Stimulated activated CD8-positive, alpha-beta memory T cell treated with anti-CD3 and anti-CD28 coated beads, Interleukin-4, amount 100 ng/mL, for 1 hour (primary cell): ENCODE data around the gene COLGALT1.
"Not testable (repeated sequence)": the region's sequence is repeated elsewhere in the genome, so short reads cannot be mapped to it uniquely, and the experiment has no call there.

Experiments used
- DNase-seq, 2 donors: peaks; one replicate each; pipeline ENCODE4 v3.0.0-alpha.2; 2020; ENCODE audit warnings: low read depth in 2 of 2, low spot score in 1 of 2

COLGALT1 gene

DNA sequence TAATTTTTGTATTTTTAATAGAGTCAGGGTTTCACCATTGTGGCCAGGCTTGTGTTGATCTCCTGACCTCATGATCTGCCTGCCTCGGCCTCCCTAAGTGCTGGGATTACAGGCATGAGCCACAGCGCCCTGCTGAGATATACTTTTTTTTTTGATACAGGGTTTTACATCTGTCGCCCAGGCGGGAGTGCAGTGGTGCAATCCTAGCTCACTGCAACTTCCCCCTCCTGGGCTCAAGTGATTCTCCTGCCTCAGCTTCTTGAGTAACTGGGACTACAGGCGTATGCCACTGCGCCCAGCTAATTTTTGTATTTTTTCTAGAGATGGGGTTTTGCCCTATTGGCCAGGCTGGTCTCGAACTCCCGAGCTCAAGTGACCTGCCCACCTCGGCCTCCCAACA is 2.0 kb downstream of the COLGALT1 start:
- DNase-seq: no peak

DNA sequence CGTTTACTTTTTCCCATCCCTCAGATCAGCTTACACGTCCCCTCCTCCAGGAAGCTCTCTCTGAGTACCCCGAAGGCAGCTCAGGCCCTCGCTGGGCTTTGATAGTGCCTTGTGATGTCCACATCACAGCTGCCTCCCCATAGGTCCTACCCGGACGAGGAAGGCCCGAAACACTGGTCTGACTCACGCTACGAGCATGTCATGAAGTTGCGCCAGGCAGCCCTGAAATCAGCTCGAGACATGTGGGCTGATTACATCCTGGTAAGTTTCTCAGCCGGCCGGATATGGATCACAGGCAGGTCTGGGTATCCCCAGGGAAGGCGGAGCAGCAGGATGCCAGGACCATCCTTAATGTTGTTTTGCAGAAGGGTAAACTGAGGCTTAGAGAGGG is 4.8 kb downstream of the COLGALT1 start:
- no peak for DNase-seq

DNA sequence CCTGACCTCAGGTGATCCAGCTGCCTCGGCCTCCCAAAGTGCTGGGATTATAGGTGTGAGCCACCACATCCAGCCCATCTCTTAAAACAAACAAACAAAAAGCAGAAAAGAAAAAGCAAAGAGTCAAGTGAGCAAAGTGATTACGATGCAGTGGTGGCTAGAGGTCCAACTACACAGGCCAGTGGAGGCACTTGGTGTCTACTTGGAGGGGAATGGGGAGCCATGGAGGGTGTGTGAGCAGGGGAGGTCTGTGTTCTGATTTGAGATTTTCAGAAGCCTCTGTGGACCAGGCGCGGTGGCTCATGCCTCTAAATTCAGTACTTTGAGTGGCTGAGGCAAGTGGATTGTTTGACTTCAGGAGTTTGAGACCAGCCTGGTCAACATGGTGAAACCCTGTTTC is 6.6 kb downstream of the COLGALT1 start:
- DNase-seq: no peak

DNA sequence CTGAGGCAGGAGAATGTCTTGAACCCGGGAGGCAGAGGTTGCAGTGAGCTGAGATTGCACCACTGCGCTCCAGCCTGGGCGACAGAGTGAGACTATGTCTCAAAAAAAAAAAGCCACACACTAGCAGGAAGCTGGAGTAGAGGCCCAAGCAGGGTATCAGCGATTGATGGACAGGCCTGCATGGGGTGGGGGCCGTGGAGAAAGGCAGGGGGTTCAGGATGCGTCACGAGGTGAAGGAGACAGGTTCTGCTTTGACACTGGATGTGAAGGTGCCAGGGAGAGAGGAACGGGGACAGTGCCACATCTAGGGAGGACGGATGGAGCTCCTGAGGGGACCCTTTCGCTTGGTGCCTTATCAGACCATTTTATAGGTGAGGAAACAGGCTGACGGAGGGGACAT is 7.1 kb downstream of the COLGALT1 start:
- no peak for DNase-seq

DNA sequence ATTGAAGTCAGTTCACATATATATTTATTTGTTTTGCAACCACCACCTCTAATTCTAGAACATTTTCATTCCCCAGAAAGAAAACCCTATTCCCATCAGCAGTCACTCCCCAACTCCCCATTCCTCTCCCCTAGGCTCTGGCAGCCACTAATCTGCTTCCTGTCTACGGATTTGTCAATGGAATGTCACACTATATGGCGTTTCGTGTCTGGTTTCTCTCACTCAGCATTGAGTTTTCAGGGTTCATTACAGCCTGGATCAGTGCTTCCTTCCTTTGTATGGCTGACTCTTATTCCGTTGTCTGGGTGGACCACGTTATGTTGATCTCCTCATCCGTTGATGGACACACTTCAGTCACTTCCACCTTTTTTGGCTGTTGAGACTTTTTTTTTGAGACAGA is 9.3 kb downstream of the COLGALT1 start:
- no peak for DNase-seq

DNA sequence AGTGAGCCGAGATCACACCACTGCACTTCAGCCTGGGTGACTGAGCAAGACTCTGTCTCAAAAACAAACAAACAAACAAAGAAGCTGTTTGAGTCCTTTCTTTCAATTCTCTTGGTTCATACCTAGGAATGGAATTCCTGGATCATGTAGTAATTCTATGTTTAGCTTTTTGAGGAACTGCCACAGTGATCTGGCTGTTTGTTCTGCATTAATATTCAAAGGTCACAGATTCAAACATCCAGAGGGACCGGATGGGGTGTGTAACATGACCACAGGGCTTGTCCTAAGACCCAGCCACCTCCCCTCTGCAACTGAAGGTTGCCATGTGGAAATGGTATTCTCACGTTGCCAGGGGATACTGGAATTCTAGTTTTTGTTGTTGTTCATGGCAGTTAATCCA is 10.2 kb downstream of the COLGALT1 start:
- no peak for DNase-seq

DNA sequence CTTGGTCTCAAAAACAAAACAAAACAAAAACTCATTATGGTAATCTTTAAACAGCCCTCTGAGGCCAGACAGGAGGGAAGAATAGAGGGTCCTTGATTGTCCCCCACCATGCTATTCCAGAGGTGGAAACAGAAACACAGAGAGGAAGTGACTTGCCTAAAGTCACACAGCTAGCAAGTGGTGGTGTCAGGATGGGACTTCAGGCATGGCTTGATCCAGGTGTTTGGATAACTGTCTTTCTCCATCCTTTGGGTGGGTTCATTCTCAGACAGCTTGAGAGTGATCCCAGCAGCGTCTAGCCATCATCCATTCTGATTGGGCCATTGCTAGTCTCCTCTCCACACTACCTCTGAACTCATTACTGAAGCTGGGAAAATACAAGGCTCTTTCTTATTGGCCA is 12.5 kb downstream of the COLGALT1 start:
- no peak for DNase-seq

DNA sequence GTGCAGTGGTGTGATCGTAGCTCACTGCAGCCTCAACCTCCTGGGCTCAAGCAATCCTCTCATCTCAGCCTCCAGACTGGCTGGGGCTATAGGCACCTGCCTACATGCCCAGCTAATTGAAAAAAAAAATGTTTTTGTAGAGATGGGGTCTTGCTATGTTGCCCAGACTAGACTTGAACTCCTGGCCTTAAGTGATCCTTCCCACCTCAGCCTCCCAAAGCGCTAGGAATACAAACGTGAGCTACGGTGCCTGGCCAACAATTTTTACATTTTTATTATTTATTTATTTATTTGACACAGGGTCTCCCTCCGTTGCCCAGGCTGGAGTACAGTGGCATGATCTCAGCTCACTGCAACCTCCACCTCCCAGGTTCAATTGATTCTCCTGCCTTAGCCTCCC is 14.8 kb downstream of the COLGALT1 start:
- DNase-seq: not testable (repeated sequence)

DNA sequence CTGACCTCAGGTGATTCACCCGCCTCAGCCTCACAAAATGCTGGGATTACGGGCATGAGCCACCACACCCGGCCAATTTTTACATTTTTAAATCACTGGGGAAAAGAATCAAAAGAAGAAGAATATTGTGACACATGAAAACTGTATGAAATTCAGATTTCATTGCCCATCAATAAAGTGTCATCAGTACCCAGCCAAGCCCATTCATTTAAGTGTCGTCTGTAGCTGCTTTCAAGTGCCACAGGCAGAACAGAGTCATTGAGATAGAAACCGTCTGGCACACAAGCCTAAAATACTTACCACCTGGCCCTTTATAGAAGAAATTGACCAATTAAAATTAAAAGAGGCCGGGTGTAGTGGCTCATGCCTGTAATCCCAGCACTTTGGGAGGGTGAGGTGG is 15.3 kb downstream of the COLGALT1 start:
- no peak for DNase-seq

DNA sequence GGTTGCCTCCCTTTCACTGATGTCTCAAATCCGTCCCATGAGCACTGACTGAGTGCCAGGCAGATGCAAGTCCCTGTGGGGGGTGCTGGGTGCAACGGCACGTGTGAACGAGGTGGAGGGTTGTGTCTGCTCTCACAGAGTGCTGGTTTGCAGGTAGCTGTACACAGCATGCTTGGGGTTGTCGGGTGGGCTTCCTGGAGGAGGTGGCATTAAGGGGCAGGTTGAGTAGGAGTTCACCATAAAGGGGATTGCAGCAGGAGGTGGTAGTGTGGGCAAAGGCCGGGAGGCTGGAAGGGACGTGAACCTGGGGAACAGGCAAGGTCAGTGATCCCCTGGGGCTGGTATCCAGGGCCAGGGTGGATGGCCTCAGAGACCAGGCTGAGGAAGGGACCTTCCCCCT is 17.2 kb downstream of the COLGALT1 start:
- DNase-seq: no peak

DNA sequence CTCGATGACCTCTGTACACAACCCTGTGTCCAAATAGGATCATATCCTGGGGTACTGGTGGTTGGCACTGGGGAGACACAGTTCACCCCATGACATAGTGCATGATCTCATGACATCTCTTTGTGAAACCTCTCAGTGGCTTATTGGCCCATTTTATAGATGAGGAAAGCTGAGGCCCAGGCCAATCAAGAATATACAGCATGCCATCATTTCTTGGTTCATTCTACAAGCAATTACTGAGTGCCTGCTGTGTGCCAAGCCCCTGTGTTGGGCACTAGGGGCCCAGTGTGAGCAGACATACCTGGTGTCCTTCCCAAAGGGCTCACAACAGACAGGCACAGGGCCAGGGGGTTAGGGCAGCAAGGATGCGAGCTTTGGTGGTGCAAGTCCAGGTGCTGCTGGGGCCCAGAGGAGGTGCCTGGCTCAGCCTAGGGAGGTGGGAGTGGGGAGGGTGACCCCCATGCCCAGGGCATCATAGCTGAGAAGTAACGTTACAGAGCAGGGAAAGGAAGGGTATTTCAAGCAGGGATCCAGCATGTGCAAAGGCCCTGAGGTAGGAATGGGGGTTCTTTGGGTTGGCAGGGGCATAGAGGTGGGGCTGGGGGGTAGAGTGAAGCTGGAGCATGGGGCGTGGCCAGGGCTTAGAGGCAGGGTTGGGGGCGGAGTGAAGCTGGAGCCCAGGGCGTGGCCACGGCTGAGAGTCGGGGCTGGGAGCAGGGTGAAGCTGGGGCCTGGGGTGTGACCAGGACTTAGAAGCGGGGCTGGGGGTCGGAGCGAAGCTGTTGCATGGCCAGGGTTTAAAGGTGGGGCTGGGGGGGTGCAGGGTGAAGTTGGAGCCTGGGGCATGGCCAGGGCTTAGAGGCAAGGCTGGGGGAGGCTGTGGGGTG is 20.7 kb downstream of the COLGALT1 start:
- no peak for DNase-seq

DNA sequence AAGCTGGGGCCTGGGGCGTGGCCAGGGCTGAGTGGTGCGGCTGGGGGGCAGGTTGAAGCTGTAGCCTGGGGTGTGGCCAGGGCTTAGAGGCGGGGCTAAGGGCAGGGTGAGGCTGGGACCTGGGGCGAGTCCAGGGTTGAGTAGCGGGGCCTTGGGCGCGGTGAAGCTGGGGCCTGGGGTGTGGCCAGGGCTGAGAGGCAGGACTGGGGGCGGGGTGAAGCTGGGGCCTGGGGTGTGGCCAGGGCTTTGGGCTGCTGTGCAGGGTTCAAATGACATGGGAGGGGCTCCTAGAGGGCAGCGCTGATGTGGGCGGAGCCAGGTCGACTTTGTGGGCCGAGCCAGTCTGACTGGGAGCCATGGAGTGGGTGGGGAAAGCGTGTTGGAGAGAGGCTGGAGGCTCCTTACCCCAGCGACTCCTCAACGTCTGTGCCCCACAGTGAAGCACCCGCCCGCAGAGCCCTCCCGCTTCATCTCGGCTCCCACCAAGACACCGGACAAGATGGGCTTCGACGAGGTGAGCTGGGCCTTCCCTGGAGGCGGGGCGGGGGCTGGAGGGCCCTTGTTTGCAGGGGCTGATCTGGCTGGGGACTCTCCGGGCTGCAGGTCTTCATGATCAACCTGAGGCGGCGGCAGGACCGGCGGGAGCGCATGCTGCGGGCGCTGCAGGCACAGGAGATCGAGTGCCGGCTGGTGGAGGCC is 21.5 kb downstream of the COLGALT1 start:
- no peak for DNase-seq

DNA sequence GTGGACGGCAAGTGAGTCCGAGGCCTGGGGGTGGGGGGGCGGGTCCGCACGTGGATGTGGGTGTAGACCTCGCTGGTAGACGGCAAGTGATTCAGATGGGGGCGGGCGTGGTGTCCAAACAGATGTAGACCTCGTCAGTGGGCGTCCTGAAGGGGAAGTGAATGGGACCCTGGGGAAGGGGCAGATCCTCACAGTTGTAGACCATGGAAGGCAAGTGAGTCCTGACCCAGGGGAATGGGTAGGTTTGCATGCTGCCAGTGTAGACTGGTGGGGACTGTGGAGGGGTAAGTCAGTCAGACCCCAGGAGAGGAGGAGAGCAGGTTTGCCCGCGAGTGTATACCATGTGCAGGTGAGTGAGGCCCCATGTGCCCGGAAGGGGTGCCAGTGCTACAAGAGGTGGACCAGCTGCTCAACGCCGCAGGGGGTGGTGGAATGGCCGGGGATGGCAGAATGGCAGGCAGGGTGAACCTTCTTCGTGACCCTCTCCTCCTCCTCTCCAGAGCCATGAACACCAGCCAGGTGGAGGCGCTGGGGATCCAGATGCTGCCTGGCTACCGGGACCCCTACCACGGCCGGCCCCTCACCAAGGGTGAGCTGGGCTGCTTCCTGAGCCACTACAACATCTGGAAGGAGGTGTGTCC is 22.1 kb downstream of the COLGALT1 start:
- DNase-seq: no peak

DNA sequence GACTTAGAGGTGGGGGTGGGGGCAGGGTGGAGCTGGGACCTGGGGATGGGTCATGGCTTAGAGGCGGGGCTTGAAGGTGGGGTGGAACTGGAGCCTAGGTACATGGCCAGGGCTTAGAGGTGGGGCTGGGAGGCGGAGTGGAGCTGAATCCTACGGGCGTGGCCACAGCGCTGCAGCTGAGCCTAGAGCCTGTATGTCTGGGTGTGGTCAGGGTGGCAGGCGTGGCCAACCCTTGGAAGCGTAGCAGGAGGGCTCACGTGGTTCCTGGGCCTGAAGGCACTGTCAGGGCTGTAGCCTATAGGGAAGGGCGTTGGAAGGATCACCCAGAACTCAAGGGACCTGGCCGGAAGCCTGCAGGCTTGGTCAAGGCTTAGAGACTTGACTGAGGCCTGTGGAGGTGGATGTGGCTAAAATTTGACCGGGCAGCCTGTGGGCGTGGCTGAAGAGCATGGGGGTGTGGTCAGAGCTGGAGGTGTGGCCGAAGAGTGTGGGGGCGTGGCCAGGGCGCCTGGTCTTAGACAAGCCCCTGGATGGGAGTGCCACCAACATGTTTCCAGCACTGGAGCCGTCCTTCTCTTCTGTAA is 24.3 kb downstream of the COLGALT1 start:
- DNase-seq: no peak

DNA sequence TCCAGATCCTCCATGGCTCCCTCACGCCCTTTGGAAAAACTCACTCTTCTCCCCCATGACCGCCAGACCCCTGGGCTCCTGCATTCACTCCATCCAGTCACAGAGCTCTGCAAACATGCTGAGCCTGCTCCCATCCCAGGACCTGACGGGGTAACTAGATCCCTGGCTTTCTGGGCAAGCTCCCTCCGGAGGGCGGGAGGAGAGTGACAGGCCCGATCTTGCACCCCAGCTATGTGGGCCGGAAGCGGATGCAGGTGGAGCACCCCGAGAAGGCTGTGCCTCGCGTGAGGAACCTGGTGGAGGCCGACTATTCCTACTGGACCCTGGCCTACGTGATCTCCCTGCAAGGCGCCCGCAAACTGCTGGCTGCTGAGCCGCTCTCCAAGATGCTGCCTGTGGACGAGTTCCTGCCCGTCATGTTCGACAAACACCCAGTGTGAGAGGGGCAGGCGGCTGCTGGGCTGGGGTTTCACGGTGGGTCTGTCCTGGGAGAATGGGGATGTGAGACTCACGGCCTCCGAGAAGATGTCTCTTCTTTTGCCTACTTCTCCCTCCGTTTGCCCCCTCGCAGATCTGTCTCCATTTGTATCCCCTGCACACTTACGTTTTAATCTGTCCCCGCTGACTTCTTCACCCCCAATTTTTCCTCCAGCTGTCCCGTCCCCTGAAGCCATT is 25.2 kb downstream of the COLGALT1 start:
- DNase-seq: no peak

DNA sequence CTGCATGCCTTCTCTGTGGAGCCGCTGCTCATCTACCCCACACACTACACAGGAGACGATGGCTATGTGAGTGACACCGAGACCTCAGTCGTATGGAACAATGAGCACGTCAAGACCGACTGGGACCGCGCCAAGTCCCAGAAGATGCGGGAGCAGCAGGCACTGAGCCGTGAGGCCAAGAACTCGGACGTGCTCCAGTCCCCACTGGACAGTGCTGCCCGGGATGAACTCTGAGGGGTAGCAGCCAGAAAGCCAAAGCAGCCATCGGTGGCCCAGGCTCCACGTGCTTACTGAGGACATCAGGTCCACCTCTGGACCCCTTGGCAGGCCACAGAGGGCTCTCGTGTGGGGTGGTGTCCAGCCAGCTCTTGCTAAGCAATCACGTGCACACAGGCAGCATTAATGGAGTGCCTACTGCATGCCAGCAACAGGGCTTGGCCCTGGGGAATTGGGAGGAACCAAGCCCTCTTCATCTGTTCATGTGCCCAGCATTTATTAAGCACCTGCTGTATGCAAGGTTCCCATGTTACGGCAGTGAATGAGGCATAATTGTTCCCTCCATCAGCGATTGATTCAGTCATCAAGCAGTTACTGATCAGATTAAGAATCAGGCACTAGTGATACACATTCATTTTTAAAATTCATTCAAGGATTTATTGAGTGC is 25.9 kb downstream of the COLGALT1 start:
- no peak for DNase-seq

DNA sequence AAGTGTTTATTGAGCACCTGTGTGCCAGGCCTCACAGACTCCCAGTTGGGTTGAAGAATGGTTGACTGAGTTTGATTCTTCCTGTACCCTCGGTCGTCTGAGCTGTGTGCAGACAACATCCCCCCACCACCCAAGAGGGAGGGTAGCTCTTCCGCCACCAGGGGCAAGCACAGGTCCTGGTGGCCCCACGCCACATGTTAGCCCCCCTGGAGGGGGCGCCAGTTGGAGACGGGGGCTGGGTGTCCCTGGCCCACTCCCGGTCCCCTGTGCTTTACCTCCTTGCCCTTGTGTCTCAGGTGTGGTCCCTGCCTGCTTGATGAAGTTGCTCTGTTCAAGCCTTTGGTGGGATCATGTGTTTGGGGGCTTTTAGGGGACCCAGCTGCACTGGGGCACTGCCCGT is 27.2 kb downstream of the COLGALT1 start:
- no peak for DNase-seq

DNA sequence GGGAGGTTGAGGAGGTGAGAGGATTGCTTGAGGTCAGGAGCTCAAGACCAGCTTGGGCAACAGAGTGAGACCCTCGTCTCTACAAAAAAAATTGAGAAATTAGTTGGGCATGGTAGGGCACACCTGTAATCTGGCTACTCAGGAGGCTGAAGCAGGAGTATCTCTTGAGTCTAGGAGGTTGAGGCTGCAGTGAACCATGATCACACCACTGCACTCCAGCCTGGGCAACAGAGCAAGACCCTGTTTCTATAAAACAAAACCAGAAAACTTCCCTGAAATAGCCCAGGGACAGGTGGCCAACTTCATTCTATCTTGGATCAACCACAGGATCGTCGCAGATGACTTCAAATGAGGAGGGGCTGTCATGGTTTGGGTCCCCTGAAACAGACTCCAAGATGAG is 28.7 kb downstream of the COLGALT1 start:
- DNase-seq: no peak

DNA sequence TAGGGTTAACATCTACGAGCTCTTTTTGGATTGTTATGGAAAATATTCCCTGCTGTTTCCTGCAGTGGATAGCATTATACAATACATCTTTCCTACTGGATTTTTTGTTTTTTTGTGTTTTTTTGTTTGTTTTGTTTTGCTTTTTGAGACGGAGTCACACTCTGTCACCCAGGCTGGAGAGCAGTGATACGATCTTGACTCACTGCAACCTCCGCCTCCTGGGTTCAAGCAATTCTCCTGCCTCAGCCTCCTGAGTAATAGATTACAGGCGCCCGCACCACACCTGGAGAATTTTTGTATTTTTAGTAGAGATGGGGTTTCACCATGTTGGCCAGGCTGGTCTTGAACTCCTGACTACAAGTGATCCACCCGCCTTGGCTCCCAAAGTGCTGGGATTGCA is 29.9 kb downstream of the COLGALT1 start:
- not testable (repeated sequence) for DNase-seq

DNA sequence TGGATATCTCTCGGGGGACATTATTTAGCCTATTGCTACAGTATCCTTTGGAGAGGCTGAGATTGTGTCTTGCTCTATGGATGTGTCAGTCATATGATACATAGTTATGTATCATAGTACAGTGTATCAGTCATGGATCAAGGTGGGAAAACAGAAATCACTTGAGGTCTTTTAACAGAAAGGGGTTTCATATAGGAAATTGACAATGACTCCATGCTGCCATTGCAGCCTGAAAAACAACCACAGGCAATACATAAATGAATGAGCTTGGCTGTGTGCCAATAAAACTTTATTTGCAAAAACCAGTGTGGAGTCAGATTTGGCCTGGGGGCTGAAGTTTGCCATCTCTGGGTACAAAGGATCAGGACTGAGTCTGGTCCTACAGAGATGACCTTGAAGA is 35.4 kb downstream of the COLGALT1 start:
- no peak for DNase-seq

DNA sequence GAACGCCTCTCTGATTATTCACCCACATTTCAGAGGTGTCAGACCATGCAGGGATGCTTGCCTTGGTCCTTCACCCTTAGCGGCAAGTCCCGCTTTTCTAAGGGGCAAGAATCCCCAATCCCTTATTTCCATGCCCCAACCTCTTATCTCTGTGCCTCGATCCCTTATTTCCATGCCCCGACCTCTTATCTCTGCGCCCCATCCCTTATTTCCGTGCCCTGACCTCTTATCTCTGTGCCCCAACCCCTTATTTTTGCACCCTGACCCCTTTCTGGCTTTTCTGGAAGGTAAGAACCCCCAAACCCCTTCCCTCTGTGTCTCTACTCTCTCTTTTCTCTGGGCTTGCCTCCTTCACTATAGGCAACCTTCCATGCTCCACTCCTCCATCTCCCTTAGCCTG is 38.8 kb downstream of the COLGALT1 start:
- not testable (repeated sequence) for DNase-seq
